ENCODE data around the gene CDC16. TPM values are rescaled to one million over a fixed set of nuclear protein-coding genes. Genes with fewer than 3 reads are reported as not detected.
"Not testable (repeated sequence)": the region's sequence is repeated elsewhere in the genome, so short reads cannot be mapped to it uniquely, and the experiment has no call there.

CDC16 gene, protein sequence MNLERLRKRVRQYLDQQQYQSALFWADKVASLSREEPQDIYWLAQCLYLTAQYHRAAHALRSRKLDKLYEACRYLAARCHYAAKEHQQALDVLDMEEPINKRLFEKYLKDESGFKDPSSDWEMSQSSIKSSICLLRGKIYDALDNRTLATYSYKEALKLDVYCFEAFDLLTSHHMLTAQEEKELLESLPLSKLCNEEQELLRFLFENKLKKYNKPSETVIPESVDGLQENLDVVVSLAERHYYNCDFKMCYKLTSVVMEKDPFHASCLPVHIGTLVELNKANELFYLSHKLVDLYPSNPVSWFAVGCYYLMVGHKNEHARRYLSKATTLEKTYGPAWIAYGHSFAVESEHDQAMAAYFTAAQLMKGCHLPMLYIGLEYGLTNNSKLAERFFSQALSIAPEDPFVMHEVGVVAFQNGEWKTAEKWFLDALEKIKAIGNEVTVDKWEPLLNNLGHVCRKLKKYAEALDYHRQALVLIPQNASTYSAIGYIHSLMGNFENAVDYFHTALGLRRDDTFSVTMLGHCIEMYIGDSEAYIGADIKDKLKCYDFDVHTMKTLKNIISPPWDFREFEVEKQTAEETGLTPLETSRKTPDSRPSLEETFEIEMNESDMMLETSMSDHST
- 73.6 TPM for total RNA-seq

DNA sequence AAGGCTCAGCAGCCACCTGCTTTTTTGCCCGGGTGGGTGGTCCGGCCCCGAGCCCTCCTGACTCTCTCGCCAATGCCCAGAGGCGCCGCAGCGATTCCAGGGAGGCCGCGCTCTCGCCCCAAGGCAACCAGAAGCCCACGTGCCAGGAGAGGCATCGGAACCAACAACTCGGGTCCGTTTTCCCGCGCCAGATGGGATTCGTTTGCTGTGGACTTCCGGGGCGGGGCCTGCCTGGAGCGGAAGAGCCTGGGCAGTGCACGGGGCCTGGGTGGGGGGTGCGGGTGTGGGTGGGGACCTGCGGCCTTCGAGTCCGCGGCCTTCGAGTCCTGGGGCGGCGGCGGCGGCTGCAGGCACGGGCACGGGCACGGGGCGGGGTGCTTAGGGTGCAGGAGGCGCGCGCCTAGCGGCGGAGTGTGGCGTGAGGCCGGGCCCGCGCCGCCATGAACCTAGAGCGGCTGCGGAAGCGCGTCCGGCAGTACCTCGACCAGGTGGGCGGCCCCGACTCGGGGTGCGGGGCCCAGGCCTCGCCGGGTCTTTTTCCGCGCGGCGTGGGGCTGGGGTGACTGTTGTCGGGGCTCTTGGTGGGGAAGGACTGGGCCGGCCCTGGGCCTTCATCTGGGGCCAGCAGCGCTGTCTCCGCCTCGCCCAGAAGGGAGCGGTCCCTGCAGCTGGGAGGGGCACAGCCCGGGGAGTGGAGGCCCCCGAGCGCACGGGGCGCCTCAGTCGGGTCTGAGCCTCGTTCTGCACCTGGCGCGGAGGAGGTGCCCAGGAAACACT, at the start of gene CDC16:
CDC16 (plus strand) TSS at position 253 of the 777 bp plus-strand sequence; CDS start at position 441, 188 bp downstream.
- intact Hi-C loops (cut with DNase I), result no loop called here
- DNase-seq (ENCODE audit: low spot score) (peak; percentile 94), ATAC-seq (peak; percentile 98)

DNA sequence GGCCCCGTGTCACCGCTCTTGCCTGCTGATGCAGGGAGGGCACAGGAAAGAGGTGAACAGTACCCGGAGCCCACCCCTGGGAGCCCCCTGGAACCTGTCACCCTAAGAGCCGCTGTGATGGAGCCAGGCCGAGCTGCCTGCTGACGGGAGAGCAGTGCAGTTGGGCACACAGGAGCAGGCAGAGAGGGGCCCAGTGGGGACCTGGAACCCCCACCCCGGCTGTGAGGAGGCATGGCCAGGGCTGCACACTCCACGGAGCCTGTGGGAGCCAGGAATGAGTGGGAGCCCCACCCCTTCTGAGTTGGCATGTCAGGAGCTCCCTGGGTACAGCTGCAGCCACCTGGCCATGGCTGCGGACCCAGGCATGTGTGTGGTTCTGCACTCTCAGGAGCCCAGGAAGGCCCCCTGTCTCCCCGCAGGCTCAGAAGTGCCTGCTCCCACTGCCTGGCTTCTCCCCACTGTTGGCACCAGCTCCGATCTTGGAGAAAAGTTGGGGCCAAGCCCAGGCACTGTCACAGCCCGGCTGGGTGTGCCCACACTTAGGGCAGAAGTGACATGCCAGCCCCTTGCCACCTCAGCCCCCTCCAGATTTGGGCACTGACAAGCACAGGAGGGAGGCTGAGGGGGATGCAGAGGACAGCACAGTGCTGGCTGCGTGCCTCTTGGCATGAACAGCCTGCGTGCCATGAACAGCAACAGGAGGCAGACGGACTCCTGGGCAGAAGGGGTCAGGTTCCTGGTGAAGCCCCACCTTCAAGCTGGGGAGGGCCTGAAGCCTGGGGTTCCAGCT, 49.3 kb upstream of the CDC16 start:
- intact Hi-C loops (cut with DNase I), result no loop called here
- ATAC-seq (no peak), DNase-seq (ENCODE audit: low spot score) (no peak)

DNA sequence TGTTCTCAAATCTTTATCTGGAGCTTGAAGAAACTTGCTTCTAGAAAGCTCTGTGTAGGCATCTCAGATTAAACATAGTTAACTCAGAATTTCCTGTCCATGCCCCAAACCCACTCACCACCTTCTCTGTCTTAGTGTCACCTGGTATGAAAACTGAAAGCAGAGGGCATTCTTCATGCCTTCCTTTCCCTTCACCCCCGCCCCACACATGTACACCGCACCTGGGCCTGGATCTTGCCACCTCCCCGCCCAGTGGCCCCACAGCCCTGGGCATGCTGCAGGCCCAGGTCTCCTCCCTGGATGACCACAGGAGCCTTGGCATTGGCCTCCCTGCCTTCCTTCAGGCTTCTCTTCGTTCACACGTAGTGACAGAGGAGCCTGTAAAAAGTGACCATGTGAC, 39.8 kb upstream of the CDC16 start:
- ATAC-seq (no peak), DNase-seq (ENCODE audit: low spot score) (no peak)
- intact Hi-C loops (cut with DNase I), result no loop called here

DNA sequence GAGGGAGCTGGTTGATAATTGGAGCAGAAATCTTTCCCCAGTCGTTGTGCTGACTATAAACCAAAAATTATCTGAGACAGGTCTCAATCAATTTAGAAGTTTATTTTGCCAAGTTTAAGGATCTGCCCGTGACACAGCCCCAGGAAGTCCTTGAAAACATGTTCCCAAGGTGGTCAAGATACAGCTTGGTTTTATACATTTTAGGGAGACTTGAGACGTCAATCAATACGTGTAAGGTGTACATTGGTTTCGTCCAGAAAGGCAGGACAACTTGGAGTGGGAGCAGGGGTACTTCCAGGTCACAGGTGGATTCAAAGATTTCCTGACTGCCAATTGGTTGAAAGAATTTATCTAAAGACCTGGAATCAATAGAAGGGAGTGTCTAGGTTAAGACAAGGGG, 38.1 kb upstream of the CDC16 start:
- no peak for ATAC-seq
- DNase-seq (ENCODE audit: low spot score), result no peak
- intact Hi-C loops (cut with DNase I), result no loop called here

DNA sequence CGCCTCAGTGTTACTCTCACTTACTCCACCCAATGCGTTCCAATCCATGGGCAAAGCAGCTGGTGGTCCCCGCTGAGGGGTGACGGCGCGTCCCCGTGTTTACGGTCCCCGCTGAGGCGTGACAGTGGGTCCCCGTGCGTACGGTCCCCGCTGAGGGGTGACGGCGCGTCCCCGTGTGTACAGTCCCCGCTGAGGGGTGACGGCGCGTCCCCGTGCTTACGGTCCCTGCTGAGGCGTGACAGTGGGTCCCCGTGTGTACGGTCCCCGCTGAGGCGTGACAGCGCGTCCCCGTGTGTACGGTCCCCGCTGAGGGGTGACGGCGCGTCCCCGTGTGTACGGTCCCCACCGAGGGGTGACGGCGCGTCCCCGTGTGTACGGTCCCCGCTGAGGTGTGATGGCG, 36.1 kb upstream of the CDC16 start:
- ATAC-seq (no peak), DNase-seq (ENCODE audit: low spot score) (no peak)
- intact Hi-C loops (cut with DNase I), result no loop called here

DNA sequence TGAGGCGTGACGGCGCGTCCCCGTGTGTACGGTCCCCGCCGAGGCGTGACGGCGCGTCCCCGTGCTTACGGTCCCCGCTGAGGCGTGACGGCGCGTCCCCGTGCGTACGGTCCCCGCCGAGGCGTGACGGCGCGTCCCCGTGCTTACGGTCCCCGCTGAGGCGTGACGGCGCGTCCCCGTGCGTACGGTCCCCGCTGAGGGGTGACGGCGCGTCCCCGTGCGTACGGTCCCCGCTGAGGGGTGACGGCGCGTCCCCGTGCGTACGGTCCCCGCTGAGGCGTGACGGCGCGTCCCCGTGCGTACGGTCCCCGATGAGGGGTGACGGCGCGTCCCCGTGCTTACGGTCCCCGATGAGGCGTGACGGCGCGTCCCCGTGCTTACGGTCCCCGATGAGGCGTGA, 35.2 kb upstream of the CDC16 start:
- ATAC-seq; DNase-seq (ENCODE audit: low spot score); intact Hi-C loops (cut with DNase I): not testable (repeated sequence)

DNA sequence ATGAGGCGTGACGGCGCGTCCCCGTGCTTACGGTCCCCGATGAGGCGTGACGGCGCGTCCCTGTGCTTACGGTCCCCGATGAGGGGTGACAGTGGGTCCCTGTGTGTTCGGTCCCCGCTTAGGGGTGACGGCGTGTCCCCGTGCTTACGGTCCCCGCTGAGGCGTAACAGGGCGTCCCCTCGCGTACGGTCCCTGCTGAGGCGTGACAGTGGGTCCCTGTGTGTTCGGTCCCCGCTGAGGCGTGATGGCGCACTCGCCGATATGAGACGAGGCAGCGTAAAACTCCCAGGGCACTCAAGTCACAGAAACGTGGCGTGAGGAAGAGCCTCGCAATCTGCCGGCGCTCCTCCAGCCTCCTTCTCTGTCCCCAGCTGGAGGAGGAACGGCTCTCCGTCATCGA, 34.7 kb upstream of the CDC16 start:
- ATAC-seq, result no peak
- DNase-seq (ENCODE audit: low spot score), result no peak
- intact Hi-C loops (cut with DNase I), result no loop called here

DNA sequence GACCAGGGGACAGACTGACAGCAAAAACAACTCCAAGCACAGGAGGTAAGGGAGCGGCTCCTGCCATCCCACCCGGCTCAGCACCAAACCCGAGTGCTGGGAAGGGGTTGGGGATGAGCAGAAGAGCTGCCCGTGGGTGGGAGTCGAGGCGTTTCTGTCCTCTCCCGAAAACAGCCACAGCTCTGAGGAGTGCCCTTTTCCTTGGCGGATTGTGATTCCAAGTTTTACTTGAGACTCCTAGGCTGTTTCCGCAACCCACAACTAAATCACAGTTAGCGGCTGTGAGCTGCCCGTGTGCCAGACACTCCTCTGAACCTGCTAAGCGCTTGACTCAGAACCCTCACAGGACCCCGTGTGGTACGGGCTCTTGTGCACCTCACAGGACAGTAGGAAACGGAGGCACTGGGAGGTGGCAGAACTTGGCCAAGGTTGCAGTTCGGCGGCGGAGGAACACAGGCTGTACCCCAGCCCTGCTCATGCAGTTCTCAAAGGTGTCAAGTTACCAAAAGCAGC, 34.2 kb upstream of the CDC16 start:
- ATAC-seq (no peak), DNase-seq (ENCODE audit: low spot score) (no peak)
- intact Hi-C loops (cut with DNase I), result no loop called here

DNA sequence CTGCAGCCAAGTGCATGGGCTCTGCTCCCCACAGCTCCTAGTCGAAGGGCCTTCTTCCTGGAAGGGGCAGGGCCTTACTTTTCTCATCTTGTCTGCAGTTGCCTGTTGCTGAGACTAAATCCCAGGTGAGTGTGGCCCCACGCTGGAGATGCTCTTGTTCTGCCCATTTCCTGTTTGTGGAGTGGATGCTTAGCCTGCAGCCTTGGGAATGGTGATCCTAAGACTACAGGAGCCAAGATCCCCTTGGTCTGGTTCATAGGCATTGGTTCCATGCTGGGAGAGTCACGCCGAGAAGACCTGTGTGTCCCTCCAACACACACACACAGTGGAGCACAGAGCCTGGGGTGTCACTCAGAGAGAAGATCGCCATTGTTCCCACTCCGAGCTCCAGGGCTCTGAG, 32.1 kb upstream of the CDC16 start:
- intact Hi-C loops (cut with DNase I), result no loop called here
- no peak for ATAC-seq
- no peak for DNase-seq (ENCODE audit: low spot score)

DNA sequence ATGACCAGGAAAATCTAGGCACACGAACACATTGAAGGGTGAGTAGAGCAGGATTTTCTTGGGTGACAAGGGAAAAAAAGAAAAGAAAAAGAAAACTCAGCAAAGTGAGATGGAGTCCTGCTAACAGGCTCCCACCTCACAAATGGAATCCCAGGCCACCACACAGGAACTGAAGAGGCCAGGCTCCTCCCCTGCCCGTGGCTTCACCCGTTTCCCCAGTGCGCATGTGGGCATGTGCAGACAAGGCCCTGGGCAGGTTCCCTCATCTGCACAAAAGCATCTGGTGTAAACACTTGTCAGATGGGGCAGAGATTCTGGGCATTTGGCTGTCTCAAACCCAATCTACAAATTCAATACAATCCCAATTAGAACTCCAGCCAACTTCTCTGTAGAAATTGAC, 31.2 kb upstream of the CDC16 start:
- intact Hi-C loops (cut with DNase I), result no loop called here
- no peak for ATAC-seq
- DNase-seq (ENCODE audit: low spot score), result no peak

DNA sequence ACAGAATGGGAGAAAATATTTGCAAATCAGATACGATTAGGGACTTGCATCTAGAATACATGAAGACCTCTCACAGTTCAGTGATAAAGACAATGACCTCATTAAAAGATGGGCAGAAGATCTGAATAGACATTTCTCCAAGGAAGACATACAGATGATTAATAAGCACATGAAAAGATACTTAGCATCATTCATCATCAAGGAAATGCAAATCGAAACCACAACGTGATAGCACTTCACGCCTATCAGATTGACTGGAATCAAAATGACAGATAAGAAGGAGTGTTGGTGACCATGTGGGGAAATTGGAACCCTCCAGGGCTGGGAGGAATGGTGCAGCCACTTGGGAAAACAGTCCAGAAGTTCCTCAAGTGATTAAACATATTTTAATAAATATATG, 29.8 kb upstream of the CDC16 start:
- no peak for DNase-seq (ENCODE audit: low spot score)
- no peak for ATAC-seq
- intact Hi-C loops (cut with DNase I), result no loop called here

DNA sequence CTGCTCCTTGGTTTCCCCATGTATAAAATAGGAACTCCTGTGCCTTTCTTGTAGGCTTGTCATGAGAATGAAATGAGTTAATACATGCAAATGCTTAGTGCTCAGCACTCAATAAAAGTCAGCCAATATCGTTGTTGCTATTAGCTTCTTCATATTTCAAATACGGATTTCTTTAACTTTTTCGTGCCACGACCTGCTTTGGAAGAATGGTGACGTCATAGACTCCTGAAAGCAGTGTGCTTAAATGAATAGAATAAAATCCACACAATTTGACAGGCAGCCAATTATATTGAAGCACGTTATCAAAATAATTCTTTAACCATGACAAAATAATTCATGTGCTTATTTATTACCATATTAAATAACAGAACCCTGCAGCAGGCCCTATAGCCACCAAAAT, 26.6 kb upstream of the CDC16 start:
- intact Hi-C loops (cut with DNase I), result no loop called here
- ATAC-seq (no peak), DNase-seq (ENCODE audit: low spot score) (no peak)

DNA sequence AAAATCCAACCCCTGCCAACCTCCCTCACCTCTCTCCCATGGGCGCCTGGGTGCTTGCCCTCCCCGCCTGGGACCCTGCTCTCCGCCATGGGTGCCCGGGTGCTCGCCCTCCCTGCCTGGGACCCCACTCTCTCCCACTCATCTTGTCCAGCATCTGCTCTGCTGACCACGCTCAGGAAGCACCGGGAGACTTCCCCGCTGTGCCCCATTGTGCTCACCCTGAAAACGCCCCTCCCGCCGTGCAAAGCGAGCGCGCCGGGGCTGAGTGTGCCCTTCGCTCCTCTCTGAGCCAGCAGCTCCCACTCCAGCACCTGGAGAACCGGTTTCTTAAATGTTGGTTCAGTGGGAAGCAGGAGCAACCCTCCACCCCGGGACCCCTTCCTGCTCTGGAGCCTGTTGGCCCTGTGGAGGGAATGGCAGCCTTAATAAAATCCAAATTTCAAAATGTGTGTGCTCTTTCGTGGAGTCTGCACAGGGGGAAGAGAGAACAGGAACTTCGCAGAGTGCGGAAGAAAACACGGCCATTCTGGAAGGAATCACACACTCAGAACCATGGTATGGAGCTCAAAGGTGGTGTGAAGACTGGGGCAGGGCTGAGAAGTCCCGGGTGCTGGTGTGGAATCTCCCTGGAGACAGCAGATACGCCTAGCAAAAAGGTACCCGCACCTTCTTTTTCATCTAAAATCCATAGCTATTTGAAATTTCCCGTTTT, 23.1 kb upstream of the CDC16 start:
- intact Hi-C loops (cut with DNase I), result no loop called here
- DNase-seq (ENCODE audit: low spot score) (no peak), ATAC-seq (no peak)

DNA sequence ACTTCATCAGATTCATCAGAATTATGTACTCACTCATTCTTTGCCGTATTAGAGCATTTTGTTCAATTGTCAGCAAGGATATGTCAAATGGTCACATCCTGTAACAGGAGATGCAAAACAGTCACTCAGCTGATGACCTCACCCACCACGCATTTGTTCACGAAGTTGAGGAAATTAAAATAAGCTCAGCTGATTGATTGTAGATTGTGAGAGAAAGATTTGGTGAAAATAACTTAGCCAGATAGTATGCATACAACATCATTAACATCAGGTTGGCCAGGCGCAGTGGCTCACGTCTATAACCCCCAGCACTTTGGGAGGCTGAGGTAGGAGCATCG, 22.6 kb upstream of the CDC16 start:
- ATAC-seq, result no peak
- intact Hi-C loops (cut with DNase I), result no loop called here
- no peak for DNase-seq (ENCODE audit: low spot score)

DNA sequence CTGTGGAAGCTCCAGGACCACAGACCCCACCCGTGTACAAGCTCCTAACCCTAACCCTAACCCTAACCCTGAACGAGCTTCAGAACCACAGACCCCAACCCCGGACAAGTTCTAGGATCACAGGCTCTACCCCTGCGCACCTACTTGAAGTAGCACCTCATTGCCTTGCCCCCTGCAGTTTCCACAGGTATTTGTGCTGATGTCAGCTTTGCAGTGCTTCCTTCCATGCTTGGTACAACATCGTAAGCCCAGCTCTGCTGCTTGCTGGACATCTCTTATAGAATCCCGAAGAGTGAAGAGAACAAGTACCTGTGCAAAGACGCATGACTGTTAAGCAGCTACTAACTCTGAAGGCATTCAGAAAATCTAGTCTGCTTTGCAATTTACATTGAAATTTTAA, 20.7 kb upstream of the CDC16 start:
- intact Hi-C loops (cut with DNase I), result no loop called here
- DNase-seq (ENCODE audit: low spot score), result no peak
- ATAC-seq, result no peak

DNA sequence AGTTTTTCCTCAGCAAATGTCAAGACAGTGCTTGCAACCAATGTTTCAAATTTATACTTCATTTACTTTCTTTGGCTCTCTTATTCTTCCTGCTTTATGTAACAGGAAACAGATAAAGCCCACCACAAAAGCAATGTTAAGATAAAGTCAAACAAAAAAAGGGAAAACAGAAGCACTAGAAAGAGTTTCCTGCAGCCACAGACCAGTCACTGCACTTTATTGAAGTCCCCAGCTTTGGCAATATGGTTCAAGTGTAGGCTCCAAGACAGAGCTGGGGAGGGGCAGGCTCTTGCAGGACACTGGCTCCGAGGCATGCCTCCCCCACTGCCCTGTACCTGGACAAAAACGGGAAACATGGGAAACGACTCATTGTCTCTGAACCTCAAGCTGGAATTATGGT, 15.3 kb upstream of the CDC16 start:
- no peak for DNase-seq (ENCODE audit: low spot score)
- intact Hi-C loops (cut with DNase I), result no loop called here
- no peak for ATAC-seq

DNA sequence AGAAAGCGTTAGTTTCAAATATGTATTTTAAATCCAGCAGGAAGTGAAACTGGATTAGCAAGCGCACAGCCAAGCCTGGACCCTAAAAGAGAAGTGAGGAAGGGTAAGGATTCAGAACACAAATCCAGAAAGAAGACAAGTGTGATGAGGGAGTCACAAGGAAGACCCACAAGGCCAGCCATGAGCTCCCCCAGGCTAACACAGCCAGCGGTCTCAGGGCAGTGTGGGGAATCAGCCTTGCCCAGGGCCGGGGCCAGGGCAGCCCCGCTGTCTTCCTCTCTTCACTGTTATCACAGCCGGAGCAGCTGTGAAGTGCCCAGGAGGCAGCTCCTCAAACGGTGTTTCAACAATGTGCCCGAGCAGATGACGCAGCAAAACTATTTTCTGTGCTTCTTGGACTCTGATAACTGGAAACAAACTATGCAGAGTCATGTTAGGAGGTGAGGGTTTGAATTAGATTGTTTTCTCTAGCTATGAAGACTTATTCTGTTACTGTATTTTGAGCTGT, 12.2 kb upstream of the CDC16 start:
- ATAC-seq, result peak; percentile 44
- no peak for DNase-seq (ENCODE audit: low spot score)
- intact Hi-C loops (cut with DNase I), result no loop called here

DNA sequence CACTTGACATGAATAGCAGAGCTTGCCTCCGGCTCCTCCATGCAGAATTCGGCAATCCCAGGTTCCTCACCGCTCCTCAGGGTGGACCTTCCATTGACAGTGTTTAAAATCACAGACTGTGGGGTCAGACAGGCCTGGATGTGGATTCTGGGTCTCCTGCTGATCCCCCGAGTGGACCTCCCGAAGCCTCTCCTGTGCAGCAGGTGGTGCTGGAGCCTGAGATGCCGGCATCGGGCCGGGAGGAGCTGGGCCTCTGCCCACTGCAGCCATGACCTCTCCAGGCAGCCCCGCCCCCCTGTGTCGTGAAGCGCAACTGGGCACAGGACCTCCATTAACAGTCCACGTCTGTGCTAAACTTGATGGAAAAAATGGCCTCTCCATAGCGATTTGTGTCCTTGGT, 10.5 kb upstream of the CDC16 start:
- intact Hi-C loops (cut with DNase I), result loop anchor here (2.0 kb wide), 1 partner anchor 271 kb away; no protein-coding TSS in a partner anchor
- DNase-seq (ENCODE audit: low spot score) (no peak), ATAC-seq (no peak)

Data from sciatic nerve (tissue), 2 donors.